HUDEP-2 (cell line): ENCODE measurements around the gene STX16.

Source experiments
- DNase-seq, 76 experiments: peaks; one replicate each; lab custom pipeline; 2025; ENCODE audit not compliant: unreplicated experiment in 76 of 76; lab: John Stamatoyannopoulos, UW

The STX16 gene, protein sequence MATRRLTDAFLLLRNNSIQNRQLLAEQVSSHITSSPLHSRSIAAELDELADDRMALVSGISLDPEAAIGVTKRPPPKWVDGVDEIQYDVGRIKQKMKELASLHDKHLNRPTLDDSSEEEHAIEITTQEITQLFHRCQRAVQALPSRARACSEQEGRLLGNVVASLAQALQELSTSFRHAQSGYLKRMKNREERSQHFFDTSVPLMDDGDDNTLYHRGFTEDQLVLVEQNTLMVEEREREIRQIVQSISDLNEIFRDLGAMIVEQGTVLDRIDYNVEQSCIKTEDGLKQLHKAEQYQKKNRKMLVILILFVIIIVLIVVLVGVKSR

GRCh38 chr20:58650776-58651558 lies at the start of gene STX16:
Gene STX16, plus strand, starts transcription at chr20:58651283. Its CDS starts 724 bp downstream, at chr20:58652007.
- peak in 75 of 76 experiments; percentile 32 to 91 (median 79) for DNase-seq

- no peak for DNase-seq
Measured at GRCh38 chr20:58602124-58602523, 49.0 kb upstream of the STX16 start.

DNA sequence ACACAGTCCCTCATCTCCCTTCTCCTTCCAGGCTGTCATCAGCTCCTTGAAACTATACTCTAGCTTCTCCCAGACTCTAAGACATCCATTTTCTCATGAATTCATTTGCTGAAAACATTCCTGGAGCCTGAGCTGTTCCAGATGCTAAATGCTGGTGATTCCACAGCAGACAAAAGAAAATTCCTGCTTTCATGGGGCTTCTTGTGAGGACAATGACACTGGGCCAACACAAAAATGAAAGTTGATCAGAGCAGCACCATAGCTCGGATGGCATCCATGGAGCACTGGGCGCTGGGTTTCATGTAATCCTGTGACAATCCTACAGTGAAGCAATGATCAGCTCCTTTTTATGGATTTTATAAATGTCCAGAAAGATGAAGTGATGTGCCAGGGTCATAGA lies 47.4 kb upstream of the STX16 start:
- DNase-seq = no peak

GRCh38 chr20:58604128-58604881 lies 46.8 kb upstream of the STX16 start:
- DNase-seq = no peak

DNA sequence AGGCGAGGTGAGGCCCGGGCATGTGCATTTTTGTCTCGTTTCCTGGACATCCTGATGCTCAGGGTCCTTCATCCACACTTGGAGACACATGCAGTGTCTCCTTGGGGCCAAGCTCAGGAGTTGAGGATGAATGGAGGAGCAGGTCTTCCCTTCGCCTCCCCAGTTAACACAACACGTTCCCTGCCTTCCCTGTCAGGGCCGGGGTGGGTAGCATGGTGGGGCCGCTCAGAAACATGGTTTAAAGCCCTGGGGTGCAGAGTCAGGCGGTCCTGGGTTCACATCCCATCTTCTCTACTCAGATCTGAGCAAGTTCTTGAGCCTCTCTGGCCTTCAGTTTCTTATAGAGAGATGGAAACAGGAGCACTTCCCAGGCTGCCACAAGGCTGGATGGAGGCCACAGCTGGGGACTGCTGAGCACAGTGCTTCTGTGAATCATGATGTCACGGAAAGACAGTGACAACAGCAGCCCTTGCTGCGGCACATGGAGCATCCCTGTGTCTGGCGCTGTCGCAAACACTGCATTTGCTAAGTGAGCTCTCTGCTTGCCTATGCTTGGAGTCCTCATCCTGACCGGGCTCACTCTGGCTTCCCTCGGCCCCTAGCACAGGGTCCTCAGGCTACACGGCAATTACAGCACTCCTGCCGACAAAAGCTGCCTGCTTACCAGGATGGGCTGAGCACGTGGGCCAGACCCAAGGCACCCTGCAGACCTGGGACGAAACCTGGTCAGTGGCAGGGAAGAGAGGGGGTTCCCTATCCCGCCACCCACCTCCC lies 45.6 kb upstream of the STX16 start:
- DNase-seq = no peak

DNA sequence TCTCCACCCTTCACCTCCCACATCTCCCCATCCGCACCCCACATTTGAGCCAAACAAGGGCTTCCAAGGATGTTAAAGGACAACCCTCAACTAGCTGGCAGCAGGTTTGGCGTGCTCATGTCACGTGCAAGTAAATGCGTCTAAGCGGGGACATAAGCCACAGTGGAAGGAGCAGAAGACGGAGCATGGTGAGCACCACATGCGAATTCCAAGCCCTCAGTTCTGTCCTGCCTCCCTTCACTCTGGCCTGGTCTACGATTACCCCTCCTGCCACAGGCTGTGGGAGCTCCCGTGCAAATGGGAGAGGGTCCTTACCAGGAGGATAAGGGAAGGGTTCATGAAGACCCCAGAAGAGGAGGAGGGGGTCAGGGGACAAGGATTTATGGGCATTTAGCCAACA lies 44.9 kb upstream of the STX16 start:
- DNase-seq = no peak

DNA sequence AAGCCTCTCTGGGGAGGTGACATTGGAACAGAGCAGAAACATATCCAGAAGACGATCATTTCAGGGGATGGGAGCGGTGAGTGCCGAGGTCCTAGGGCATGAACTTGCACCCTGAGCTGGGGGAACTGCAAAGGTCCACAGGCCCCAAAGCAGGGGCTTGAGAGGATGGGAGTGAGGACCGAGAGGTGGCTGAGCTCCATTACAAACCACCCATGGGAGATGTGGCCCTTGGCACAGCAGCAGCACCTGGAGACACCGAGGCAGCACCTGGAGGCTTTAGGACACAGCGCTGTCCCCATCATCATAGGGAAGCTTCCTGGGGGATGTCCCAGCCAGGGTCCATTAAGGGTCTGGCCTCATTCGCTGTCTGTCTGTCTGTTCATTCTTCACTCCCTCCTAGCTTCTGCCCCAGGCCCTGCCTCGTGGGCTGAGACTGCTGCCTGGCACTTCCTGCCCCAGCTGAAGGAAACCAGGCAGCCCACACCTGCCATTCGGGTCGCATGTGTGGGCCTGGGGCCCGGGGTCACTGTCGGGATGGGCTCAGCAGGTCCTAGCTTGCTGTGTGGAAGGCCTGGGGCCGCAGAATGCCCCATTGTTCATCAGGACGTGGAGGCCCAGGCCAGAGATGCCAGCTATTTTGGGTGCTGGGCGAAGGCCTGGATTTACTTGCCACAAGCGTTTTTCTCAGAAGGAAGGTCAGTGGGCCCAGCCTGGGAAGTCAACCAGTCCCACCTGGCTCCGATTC lies 42.8 kb upstream of the STX16 start:
- DNase-seq = no peak

GRCh38 chr20:58609026-58609425 lies 42.1 kb upstream of the STX16 start:
- DNase-seq = no peak

DNA sequence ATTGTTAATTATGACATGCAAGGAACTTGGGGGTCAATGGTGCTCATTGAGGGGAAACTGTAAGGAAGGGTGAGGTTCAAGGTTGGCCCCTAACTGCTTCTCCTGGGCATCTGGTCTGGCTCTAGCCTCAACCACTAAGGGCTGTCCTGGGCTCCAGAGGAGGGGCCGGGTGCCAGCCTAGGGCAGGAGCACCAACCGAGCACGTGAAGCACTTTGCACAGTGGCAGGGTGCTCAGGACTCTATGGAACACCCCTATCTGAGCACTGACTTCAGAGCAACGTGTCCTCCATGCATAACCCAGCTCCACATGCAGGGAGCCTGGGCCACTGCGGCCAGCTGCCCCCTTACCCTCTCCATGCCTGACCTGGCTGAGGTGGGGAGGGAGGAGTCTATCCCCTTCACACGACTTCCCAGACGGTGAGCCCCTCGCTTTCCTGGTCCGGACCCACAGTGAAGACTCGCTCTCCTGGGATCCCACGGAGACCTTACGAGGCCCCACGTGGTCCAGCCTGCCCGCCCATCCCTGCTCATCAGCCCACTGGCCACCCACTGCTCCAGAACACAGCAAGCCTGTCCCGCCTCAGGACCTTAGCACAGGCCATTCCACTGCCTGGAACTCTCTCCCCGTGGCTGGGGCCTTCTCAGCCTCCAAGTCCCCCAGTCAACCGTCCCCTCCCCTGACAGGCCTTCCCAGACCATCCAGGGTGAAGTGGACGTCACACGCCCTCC lies 40.8 kb upstream of the STX16 start:
- DNase-seq = no peak

DNA sequence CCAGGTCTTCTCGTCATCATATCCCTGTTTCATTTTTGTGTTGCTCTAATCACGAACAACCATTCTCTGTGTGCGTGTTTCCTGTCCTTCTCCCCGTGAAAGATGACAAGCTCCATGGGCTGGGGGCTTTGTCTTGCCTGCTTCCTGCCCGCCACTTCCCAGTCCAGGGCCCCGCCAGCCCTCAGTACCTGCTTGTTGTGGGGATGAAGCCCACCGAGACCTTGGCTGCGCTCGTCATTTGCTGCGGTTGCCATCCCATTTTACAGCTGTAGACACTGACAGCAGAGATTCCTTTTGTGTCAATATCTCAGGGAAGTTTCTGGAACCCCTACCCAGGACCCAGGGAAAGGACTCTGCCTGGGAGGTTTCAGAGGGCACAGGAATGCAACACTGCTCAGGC lies 40.3 kb upstream of the STX16 start:
- DNase-seq = no peak

DNA sequence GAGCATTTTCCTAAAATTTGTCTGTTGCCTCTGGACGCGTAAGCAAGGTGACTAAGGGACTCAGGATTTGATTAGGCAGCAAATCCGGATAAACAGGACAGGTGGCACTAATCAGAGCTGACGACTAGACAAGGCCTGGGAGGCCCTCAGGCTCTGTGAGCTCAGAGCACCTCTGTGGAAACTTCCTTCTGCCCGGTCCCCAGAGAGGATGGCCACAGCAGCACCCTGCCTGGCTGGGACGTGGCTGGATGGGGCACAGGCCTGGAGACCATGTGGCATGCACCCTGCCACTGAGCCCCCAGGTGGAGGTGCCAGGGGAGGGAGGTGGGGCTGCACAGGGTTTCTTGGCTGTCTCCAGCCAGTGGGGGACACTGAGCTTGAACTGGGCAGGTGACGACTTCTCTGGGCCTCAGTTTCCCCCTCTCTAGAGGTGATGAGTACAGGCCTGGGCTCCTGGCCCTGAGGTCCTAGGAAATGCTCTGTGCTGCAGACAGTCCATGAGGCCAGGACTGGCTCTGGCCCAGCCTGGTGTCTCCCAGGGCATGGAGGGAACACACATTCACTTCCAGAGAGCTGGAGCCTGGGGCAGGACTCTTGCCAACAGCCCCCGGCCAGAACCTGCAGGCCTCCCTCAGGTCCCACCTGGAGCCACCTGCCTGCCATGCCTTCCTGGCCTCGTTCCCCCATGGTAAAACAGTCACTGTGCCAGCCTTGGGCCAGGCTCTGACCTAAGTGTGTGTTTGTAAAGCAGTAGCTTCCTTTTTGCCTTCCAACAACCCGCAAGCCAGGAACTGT lies 39.6 kb upstream of the STX16 start:
- no peak for DNase-seq

DNA sequence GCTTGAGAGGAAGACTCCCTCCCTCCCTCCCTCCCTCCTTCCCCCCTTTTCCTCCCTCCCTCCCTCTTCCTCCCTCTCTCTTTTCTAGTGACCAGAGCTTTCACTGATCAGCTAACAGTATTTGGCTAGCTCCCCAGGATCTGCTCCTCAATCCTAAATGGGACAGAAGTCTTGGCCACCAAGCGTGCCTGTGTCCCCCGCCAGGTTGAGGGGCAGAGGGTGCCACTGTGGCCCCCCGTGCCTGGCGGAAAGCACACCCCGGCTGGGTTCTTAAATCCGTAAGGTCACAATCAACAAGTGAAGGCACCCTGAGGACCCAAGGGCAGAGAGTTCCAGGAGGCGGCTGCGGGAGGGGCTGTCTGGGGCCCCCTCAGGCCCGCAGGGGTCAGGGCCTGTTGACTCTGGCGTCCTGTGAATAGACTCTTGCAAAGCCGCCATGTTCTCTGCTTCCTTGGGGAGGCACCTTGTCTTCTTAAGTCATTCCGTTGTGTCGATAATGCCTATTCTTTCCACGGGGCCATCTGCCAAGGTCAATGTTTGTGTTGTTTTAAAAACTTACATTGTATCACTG lies 38.9 kb upstream of the STX16 start:
- DNase-seq = no peak

DNA sequence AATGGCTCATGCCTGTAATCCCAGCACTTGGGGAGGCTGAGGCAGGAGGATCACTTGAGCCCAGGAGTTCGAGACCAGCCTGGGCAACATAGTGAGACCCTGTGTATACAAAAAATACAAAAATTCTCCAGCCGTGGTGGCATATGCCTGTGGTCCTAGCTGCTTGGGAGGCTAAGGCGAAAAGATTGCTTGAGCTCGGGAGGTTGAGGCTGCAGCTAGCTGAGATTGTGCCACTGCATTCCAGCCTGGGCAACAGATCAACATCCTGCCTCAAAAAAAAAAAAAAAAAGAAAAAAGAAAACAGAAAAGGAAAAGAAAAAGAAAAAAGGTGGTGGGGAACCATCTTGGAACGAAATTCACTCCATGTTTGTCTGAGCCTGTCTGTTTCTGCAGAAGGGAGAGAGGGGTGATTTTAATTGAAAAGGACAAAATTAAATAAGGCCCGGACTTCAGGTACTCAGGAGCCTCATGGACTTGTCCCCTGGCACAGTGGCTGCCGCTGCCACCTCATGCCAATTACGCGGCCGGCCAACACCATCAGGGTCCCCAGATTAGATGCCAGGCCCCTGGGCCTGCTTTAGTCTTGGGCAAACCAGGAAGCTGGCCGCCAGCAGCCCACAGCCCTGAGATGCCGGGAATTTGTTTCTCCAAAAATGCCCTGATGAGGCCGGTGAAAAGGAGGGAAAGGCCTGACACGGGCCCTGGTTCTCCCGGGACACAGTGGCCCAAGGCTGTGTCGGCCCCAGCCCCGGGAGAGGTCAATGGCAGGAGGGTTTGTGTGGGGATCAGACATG lies 37.8 kb upstream of the STX16 start:
- no peak for DNase-seq

DNA sequence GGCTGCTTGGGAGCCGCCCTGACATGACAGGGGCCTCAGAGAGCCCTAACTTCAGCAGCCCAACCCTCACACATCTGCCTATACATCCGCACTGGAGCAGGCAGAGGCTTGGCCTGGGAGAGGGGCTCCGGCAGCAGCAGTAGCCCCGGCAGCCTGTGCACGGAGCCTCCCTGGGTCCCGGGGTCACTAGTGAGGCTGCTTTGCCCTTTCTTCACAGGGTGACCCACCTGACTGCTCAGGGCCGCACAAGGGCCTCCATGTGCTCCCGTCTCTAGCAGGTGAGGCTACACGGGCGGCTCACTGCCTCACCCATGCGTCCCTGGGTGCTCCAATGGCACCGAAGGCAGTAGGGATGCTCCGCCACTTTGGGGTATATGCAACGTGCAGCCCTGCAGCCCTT lies 36.7 kb upstream of the STX16 start:
- DNase-seq = no peak

- no peak for DNase-seq
Measured at GRCh38 chr20:58614984-58615760, 35.9 kb upstream of the STX16 start.

- DNase-seq = no peak
Measured at GRCh38 chr20:58616411-58616810, 34.7 kb upstream of the STX16 start.

- DNase-seq = no peak
Measured at GRCh38 chr20:58617158-58617557, 33.9 kb upstream of the STX16 start.
